SK-N-SH (cell line): ENCODE measurements around the gene IQGAP2. TPM values are rescaled to one million over a fixed set of nuclear protein-coding genes. Genes with fewer than 3 reads are reported as not detected.

Source experiments
- CTCF ChIA-PET: fragments of 300-600, 350-600 bp; formaldehyde crosslinking; extraction: SDS; loops from one replicate; lab custom pipeline; 2021; lab: Yijun Ruan, JAX
- POLR2A ChIA-PET: fragments of 350-600 bp; sonication (Branson Sonifier 250); formaldehyde crosslinking; extraction: SDS; loops from one replicate; lab custom pipeline; 2020; ENCODE audit warnings: antibody characterized with exemption, inconsistent platforms; lab: Yijun Ruan, JAX
- DNase-seq: peaks from one replicate; pipeline ENCODE4 v3.0.0; 2012
- H2AFZ ChIP-seq: fragments of 200-600 bp; sonication (generic); 2 replicates; pipeline ENCODE4 v1.8.1; 2016; ENCODE audit warnings: antibody characterized with exemption, mild to moderate bottlenecking, low read depth
- H3F3A ChIP-seq: fragments of 200-600 bp; sonication (generic); replicated peaks from 2 replicates; pipeline ENCODE3; 2016; ENCODE audit warnings: antibody characterized with exemption, mild to moderate bottlenecking; ENCODE audit not compliant: insufficient read depth
- H3K27ac ChIP-seq, 2 experiments: fragments of 200-500 bp in 1 of 2; fragments of 200-600 bp in 1 of 2; sonication (Bioruptor generic) in 1 of 2; sonication (generic), shearing (Covaris generic) in 1 of 2; 2 replicates each; pipeline versions ENCODE4 v1.5.1 to v1.6.1; 2014 to 2016; ENCODE audit warnings: low read depth in 2 of 2, inconsistent platforms in 1 of 2, low read length in 1 of 2, mild to moderate bottlenecking in 1 of 2, mixed read lengths in 1 of 2
- H3K27me3 ChIP-seq: fragments of 200-600 bp; sonication (generic), shearing (Covaris generic); 2 replicates; pipeline ENCODE4 v1.6.1; 2016; ENCODE audit warnings: mixed run types; ENCODE audit not compliant: insufficient read depth
- H3K36me3 ChIP-seq, 2 experiments: fragments of 200-500 bp in 1 of 2; fragments of 200-600 bp in 1 of 2; sonication (Bioruptor generic) in 1 of 2; sonication (generic) in 1 of 2; replicated peaks in 1 of 2; 2 replicates each; pipeline versions ENCODE3 to v1.5.1; 2014 to 2016; ENCODE audit warnings: low read length in 1 of 2, mild to moderate bottlenecking in 1 of 2; ENCODE audit not compliant: insufficient read depth in 2 of 2, control insufficient read depth in 1 of 2
- H3K4me1 ChIP-seq, 2 experiments: fragments of 200-500 bp in 1 of 2; fragments of 200-600 bp in 1 of 2; sonication (Bioruptor generic) in 1 of 2; sonication (generic), shearing (Covaris generic) in 1 of 2; 2 replicates each; pipeline versions ENCODE4 v1.5.1 to v1.6.1; 2014 to 2016; ENCODE audit warnings: low read depth in 1 of 2, low read length in 1 of 2, mixed run types in 1 of 2; ENCODE audit not compliant: insufficient read depth in 2 of 2, control insufficient read depth in 1 of 2
- H3K4me2 ChIP-seq: fragments of 200-600 bp; sonication (generic), shearing (Covaris generic); 2 replicates; pipeline ENCODE4 v1.6.1; 2017; ENCODE audit warnings: mixed run types
- H3K4me3 ChIP-seq, 2 experiments: fragments of 200-500 bp in 1 of 2; fragments of 200-600 bp in 1 of 2; sonication (Bioruptor generic) in 1 of 2; sonication (generic), shearing (Covaris generic) in 1 of 2; 2 replicates each; pipeline versions ENCODE4 v1.5.1 to v1.8.1; 2014 to 2016; ENCODE audit warnings: low read depth in 2 of 2, inconsistent platforms in 1 of 2, low read length in 1 of 2, mild to moderate bottlenecking in 1 of 2, mixed read lengths in 1 of 2, moderate library complexity in 1 of 2
- H3K79me2 ChIP-seq: fragments of 200-600 bp; sonication (generic); 2 replicates; pipeline ENCODE4 v1.8.1; 2017; ENCODE audit warnings: mild to moderate bottlenecking; ENCODE audit not compliant: insufficient read depth
- H3K9ac ChIP-seq: fragments of 200-600 bp; sonication (generic); 2 replicates; pipeline ENCODE4 v1.6.1; 2017; ENCODE audit warnings: mixed run types
- H3K9me2 ChIP-seq: fragments of 200-600 bp; sonication (generic); 2 replicates; pipeline ENCODE4 v1.6.1; 2017; ENCODE audit warnings: mixed run types
- H3K9me3 ChIP-seq: fragments of 200-600 bp; sonication (generic); 2 replicates; pipeline ENCODE4 v1.6.1; 2017; ENCODE audit warnings: mixed run types, mild to moderate bottlenecking, moderate library complexity
- H4K20me1 ChIP-seq: fragments of 200-600 bp; sonication (generic); 2 replicates; pipeline ENCODE4 v1.6.1; 2017; ENCODE audit warnings: mild to moderate bottlenecking, mixed run types; ENCODE audit not compliant: insufficient read depth
- ELF1 ChIP-seq: IDR thresholded peaks from 2 replicates; pipeline ENCODE4 v1.4.0; 2012
- EZH2phosphoT487 ChIP-seq: fragments of 200-600 bp; sonication (generic); IDR thresholded peaks from 2 replicates; pipeline ENCODE4 v1.6.1; 2017; ENCODE audit warnings: low read depth, mixed run types, mild to moderate bottlenecking, antibody characterized with exemption, moderate library complexity, borderline replicate concordance
- GATA2 ChIP-seq: sonication (generic); formaldehyde crosslinking; IDR thresholded peaks from 2 replicates; pipeline ENCODE4 v1.5.0; 2020; ENCODE audit warnings: mild to moderate bottlenecking, missing genetic modification reagents
- JUND ChIP-seq: IDR thresholded peaks from 2 replicates; pipeline ENCODE4 v1.4.0; 2012
- MAX ChIP-seq: IDR thresholded peaks from 2 replicates; pipeline ENCODE4 v1.4.0; 2012; ENCODE audit warnings: low read depth
- MEF2A ChIP-seq: IDR thresholded peaks from 2 replicates; pipeline ENCODE4 v1.4.0; 2012; ENCODE audit warnings: low read depth, borderline replicate concordance
- MXI1 ChIP-seq: IDR thresholded peaks from 2 replicates; pipeline ENCODE4 v1.6.1; 2012; ENCODE audit warnings: mild to moderate bottlenecking, low read depth, low read length, improper control_type of control experiment
- NFIC ChIP-seq: IDR thresholded peaks from 2 replicates; pipeline ENCODE4 v1.4.0; 2012; ENCODE audit warnings: borderline replicate concordance
- NRF1 ChIP-seq: IDR thresholded peaks from 2 replicates; pipeline ENCODE4 v1.6.1; 2012; ENCODE audit warnings: low read depth, mild to moderate bottlenecking, low read length
- PBX3 ChIP-seq: IDR thresholded peaks from 2 replicates; pipeline ENCODE4; 2012
- POLR2AphosphoS5 ChIP-seq: IDR thresholded peaks from 2 replicates; pipeline ENCODE4 v1.6.1; 2012; ENCODE audit warnings: low read depth, low read length
- RAD21 ChIP-seq: IDR thresholded peaks from 2 replicates; pipeline ENCODE4 v1.6.1; 2012; ENCODE audit warnings: mild to moderate bottlenecking, low read length
- RFX5 ChIP-seq: IDR thresholded peaks from 2 replicates; pipeline ENCODE4 v1.6.1; 2012; ENCODE audit warnings: mild to moderate bottlenecking, improper control_type of control experiment, low read length
- SMC3 ChIP-seq: IDR thresholded peaks from 2 replicates; pipeline ENCODE4 v1.6.1; 2012; ENCODE audit warnings: low read depth, low read length, improper control_type of control experiment
- TAF1 ChIP-seq: IDR thresholded peaks from 2 replicates; pipeline ENCODE4 v1.6.1; 2012; ENCODE audit warnings: low read depth, mild to moderate bottlenecking, low read length, moderate library complexity, borderline replicate concordance
- TCF12 ChIP-seq: IDR thresholded peaks from 2 replicates; pipeline ENCODE4 v1.4.0; 2012
- TEAD4 ChIP-seq: IDR thresholded peaks from 2 replicates; pipeline ENCODE4 v1.4.0; 2012; ENCODE audit warnings: mild to moderate bottlenecking, borderline replicate concordance; ENCODE audit not compliant: insufficient read depth
- USF1 ChIP-seq: IDR thresholded peaks from 2 replicates; pipeline ENCODE4 v1.4.0; 2012; ENCODE audit warnings: low read depth, borderline replicate concordance
- USF2 ChIP-seq: fragments of 150-350 bp; IDR thresholded peaks from 2 replicates; pipeline ENCODE4 v1.6.1; 2017; ENCODE audit warnings: antibody characterized with exemption, low read length, low read depth, borderline replicate concordance
- ZBTB33 ChIP-seq: IDR thresholded peaks from 2 replicates; pipeline ENCODE4 v1.4.0; 2012; ENCODE audit warnings: low read depth, borderline replicate concordance
- WGBS: methylation state at CpG from one replicate; pipeline ENCODE4 v1.1.6; 2017; ENCODE audit warnings: low lambda C conversion rate; 5-methylcytosine and 5-hydroxymethylcytosine counted together
- polyA plus RNA-seq, 3 experiments: library from polyadenylated mRNA; depleted of rRNA; stranded (reverse); fragments of >200 nt; gene quantifications; 2 replicates each; pipeline ENCODE4 v1.2.3, GENCODE V29; 2012

The IQGAP2 gene
- polyA plus RNA-seq, 1 of the 3 experiments (the other 2 are of a cell fraction) = 2.1 TPM

- H3K36me3 ChIP-seq = no peaks in the 10 kb centered on the region
- TF ChIP-seq GATA2 (CRISPR knock-in tag) = no peak
- no peak for TF ChIP-seq MXI1
- TF ChIP-seq MAX = no peak
- no peak for TF ChIP-seq JUND
- TF ChIP-seq RFX5 = no peak
- no peak for TF ChIP-seq USF2
- TF ChIP-seq USF1 = no peak
- TF ChIP-seq NRF1 = no peak
- TF ChIP-seq TCF12 = no peak
- TF ChIP-seq RAD21 = no peak
- TF ChIP-seq PBX3 = no peak
- H3K9me3 ChIP-seq = no peaks in the 10 kb centered on the region
- H3K4me2 ChIP-seq = no peak overlapping the region
- no peaks in the 10 kb centered on the region for H4K20me1 ChIP-seq
- H3K9me2 ChIP-seq = no peaks in the 10 kb centered on the region
- WGBS = 87% methylated on average over 4 of the region's 4 CpGs
- ChIA-PET CTCF (interaction anchor here (0.6 to 1.3 kb wide), 2 partner anchors 40 to 89 kb away, joined by 3 read pairs; partner anchors contain the start of gene IQGAP2), POLR2A (no interaction called here)
- H3K4me1 ChIP-seq = peaks cover 0 to 2% of the 10 kb centered on the region in 2 experiments; a peak in 1 of 4 replicates
- no peak overlapping the region for H3K27ac ChIP-seq
- H3F3A ChIP-seq = no peaks in the 10 kb centered on the region
- no peak overlapping the region for H3K4me3 ChIP-seq
- H3K9ac ChIP-seq = no peak overlapping the region
- H3K79me2 ChIP-seq = no peaks in the 10 kb centered on the region
- H3K27me3 ChIP-seq = no peaks in the 10 kb centered on the region
- H2AFZ ChIP-seq = no peak overlapping the region
- DNase-seq = no peak
Measured at GRCh38 chr5:76443066-76443800, 40.1 kb downstream of the IQGAP2 start.

GRCh38 chr5:76445063-76445462, 42.0 kb downstream of the IQGAP2 start:
- H3K27me3 ChIP-seq = no peaks in the 10 kb centered on the region
- DNase-seq = no peak
- no peak overlapping the region for H2AFZ ChIP-seq
- H3K4me2 ChIP-seq = no peak overlapping the region
- CTCF ChIA-PET = no interaction called here
- H3K4me3 ChIP-seq = no peak overlapping the region
- H4K20me1 ChIP-seq = no peaks in the 10 kb centered on the region
- no peaks in the 10 kb centered on the region for H3K36me3 ChIP-seq
- H3F3A ChIP-seq = no peaks in the 10 kb centered on the region
- H3K79me2 ChIP-seq = no peaks in the 10 kb centered on the region
- 66% methylated on average over 4 of the region's 4 CpGs for WGBS
- peaks cover 0 to 9% of the 10 kb centered on the region in 2 experiments; a peak in 2 of 4 replicates for H3K4me1 ChIP-seq
- H3K9me3 ChIP-seq = no peaks in the 10 kb centered on the region
- no peak overlapping the region for H3K27ac ChIP-seq
- POLR2A ChIA-PET = no interaction called here
- no peaks in the 10 kb centered on the region for H3K9me2 ChIP-seq
- no peak overlapping the region for H3K9ac ChIP-seq
- TF ChIP-seq MEF2A (no peak), ELF1 (no peak), TAF1 (no peak), POLR2AphosphoS5 (no peak), NFIC (no peak), MAX (no peak), NRF1 (no peak), USF2 (no peak), SMC3 (no peak), TEAD4 (no peak), EZH2phosphoT487 (no peak), ZBTB33 (no peak), PBX3 (no peak)
